Measurements from ENCODE around the gene SULT1C2.

- no peak for TF ChIP-seq CTCF (IDR thresholded peaks at IDR 0.05; ENCODE audit: low read depth, low read length)
- no peak for TF ChIP-seq POLR2A (IDR thresholded peaks at IDR 0.05; ENCODE audit: extremely low read depth, insufficient read length)
- no peak for TF ChIP-seq MAX (IDR thresholded peaks at IDR 0.05; ENCODE audit: low read depth, low read length)
- TF ChIP-seq MYC (IDR thresholded peaks at IDR 0.05; ENCODE audit: low read depth, low read length), result no peak
Observed at GRCh38 chr2:108330979-108331378, 42.3 kb downstream of the SULT1C2 start.

Data from NB4 (cell line).